Measurements from ENCODE around the gene FARP1.

The FARP1 gene

GRCh38 chr13:98429531-98429930 lies 286.6 kb downstream of the FARP1 start:
- in situ Hi-C loops (cut with HindIII; ENCODE audit: low sequenced_read_pairs), result loop anchor here (10.0 to 25.0 kb wide), 2 partner anchors 233 to 285 kb away; partner anchors contain the start of gene FARP1

DNA sequence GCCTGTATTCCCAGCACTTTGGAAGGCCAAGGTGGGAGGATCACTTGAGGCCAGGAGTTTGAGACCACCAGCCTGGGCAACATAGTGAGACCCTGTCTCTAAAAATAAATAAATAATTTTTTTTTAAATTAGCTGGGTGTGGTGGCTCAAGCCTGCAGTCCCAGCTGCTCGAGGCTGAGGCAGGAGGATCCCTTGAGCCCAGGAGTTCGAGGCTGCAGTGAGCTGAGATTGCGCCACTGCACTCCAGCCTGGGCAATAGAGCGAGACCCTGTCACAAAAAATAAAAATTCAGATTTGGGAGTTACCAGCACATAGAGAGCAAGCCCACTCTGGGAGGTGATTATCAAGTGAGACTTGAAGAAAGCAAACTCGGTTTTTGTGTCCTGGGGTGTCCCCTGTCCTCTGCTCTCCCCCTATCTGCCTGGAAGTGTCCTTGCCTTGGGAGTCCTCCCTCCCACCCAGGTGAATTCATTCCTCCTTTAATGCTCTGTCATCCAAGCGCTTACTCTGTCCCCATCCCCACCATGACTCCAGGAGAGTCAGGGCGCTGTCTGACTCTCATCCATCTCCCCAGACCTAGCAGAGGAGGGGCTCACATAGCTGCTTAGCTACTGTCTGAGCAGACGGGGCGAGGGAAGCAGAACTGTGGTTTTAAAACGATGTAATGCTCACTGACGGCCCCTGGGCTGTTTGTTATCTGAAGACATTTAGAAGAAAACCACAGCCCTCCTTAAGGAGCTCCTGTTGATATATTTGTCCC lies 287.3 kb downstream of the FARP1 start:
- in situ Hi-C loops (cut with HindIII; ENCODE audit: low sequenced_read_pairs), result loop anchor here (10.0 to 25.0 kb wide), 2 partner anchors 232 to 285 kb away; partner anchors contain the start of gene FARP1

DNA sequence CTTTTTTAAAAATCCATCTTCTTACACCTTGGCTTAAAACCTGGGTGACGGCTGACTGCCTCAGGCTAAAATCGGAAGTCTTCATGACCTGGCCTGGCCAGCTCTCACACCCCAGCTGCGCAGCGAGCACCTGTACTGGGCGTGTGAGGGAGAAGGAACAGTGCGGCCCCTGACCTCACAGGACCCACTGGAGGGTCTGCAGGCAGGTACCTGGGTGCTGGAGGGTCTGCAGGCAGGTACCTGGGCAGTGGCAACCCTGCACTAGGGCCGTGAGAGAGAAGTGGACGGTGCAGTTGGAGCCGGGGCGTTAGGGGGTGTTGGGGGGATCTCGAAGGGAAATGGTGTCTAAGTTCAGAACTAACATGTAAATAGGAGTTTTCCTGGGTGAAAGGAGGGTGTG lies 289.7 kb downstream of the FARP1 start:
- in situ Hi-C loops (cut with HindIII; ENCODE audit: low sequenced_read_pairs), result loop anchor here (25.0 kb wide), 1 partner anchor 230 kb away; no protein-coding TSS in a partner anchor

DNA sequence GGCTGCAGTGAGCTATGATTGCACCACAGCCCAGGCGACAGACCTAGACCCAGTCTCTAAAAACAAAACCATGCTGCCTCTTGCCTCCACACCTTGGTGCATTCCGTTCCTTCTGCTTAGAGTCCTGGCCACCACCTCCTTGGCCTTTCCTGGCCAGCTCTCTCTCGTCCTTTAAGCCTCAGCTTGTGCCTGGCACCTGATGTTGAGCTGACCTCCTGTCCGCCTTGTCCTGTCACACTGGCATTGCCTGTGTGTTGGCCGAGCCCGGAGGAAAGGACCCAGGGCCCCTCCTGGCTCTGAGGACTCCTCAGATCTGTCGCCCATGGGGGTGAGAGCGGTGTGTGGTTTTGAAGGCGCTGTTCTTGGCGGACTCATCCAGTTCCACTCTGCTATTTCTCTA lies 290.8 kb downstream of the FARP1 start:
- in situ Hi-C loops (cut with HindIII; ENCODE audit: low sequenced_read_pairs), result loop anchor here (25.0 kb wide), 1 partner anchor 229 kb away; no protein-coding TSS in a partner anchor

DNA sequence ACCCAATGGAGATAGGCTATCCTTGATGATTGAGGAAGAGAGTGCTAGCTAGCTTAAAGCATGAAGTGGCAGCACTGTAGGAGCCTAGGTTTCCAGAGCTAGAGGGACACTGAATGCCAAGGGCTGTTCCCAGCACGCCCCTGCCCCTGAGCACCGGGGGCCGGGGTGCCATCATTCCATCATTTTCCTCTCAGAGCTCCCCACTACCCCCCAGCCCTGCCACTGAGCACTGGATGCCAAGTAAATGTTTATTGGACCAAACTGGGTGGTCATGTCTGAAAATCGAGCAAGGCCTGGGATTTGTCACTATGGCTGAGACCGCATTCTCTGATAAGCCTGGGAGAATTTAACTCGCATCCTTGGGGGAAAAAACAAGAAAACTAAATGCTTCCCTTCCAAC lies 291.2 kb downstream of the FARP1 start:
- in situ Hi-C loops (cut with HindIII; ENCODE audit: low sequenced_read_pairs), result loop anchor here (25.0 kb wide), 1 partner anchor 228 kb away; no protein-coding TSS in a partner anchor

GRCh38 chr13:98435376-98435775 lies 292.5 kb downstream of the FARP1 start:
- in situ Hi-C loops (cut with HindIII; ENCODE audit: low sequenced_read_pairs), result loop anchor here (25.0 kb wide), 1 partner anchor 227 kb away; no protein-coding TSS in a partner anchor

DNA sequence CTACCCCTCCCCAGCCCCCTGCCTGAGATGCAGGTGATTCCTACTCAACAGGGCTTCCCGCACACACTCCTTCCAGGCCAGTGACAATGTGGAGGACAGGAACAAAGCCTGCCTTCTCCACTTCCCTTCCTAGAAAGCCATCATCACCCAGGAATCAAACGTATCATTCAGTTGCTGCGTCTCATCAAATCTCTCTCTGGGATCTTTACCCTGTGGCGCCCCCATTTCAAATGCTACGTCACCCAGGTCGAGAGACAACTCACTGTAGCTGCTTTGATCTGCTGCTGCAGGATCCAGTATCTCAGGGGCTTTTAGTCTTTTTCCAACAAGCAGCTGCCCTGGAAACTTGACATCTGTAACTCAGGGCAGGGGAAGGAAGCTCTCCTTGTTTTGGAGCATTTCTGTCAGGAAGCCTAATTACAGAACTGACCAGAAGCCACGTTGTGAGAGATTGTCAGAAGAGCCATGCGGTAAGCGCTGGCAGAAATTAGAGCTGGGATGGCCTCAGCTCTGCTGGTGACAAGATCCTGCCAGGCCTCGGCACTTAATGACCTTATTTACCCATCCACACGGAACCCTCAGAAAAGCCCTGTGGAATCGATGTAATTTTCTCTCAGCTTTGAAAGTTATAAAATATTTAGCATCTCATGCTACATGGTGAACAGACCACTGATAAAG lies 293.5 kb downstream of the FARP1 start:
- in situ Hi-C loops (cut with HindIII; ENCODE audit: low sequenced_read_pairs), result loop anchor here (25.0 kb wide), 1 partner anchor 226 kb away; no protein-coding TSS in a partner anchor

DNA sequence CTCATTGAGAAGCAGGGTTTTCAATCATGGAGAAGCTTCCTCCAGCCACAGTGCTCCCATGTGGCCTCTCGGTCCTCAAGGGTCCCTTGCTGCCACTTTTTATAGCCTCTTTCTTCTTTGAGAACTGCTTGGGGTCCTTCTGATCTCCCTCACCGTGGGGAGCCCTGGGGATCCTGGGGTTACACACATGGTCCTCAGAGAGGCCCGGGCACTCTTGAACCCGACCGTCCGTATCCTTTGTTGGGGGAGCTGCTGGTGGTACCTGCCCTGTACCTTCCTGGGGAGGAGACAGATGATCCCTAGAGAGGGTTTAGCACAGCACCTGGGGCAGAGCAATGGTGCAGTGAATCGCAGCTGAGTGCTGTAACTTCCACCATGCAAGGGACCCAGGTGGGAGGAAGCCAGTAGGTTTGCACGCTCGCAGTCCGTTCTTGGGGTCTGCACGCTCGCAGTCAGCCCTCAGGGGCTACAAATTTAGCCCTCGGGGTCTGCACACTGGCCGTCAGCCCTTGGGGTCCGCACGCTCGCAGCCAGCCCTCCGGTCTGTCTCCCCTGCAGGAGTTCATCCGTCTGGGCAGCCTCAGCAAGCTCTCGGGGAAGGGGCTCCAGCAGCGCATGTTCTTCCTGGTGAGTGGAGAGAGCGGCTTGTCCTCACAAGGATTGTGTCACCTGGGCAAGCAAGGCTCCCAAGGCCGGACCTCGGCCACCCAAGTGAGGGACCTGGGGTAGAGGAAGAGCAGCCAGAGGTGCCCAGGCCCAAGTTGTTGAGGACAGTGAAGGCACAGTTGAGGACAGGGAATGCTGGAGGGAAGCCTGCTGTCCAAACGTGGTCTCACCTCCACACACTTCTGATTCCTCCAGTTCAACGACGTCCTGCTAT lies 295.6 kb downstream of the FARP1 start:
- in situ Hi-C loops (cut with HindIII; ENCODE audit: low sequenced_read_pairs), result loop anchor here (25.0 kb wide), 1 partner anchor 224 kb away; no protein-coding TSS in a partner anchor

DNA sequence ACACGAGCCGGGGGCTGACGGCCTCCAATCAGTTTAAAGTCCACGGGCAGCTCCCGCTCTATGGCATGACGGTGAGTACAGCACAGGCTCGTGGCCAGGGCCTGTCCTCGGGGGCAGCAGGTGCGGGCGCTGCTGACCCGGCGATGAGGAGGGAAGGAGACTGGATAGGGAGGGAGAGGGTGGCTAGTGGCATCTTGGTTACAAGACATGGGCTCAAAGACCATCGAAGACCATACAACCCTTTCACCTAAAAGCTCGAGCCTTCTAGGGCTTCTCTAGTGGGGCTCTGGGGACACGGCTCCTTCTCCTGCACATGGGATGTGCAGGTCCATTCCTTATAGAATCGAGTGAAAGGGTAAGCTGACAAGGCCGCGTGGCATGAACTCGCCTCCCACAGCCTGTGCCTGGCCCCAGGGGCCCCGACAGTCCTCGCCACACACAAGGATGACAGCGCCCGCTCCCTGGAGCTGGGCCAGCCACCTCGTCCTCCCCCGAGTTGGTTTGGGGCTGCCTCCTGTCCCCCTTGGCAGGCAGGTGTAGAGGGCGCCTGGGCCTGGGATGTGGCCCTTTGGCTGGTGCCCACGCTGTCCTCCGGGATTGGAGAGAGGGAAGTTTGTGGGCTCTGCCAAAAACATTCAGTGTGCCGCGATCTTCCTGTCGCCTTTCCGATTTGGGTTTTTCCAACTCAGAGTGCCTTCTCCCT lies 296.4 kb downstream of the FARP1 start:
- in situ Hi-C loops (cut with HindIII; ENCODE audit: low sequenced_read_pairs), result loop anchor here (25.0 kb wide), 1 partner anchor 223 kb away; no protein-coding TSS in a partner anchor

GRCh38 chr13:98439896-98440295 lies 297.0 kb downstream of the FARP1 start:
- in situ Hi-C loops (cut with HindIII; ENCODE audit: low sequenced_read_pairs), result loop anchor here (25.0 kb wide), 1 partner anchor 222 kb away; no protein-coding TSS in a partner anchor

GRCh38 chr13:98440390-98441055 lies 297.6 kb downstream of the FARP1 start:
- in situ Hi-C loops (cut with HindIII; ENCODE audit: low sequenced_read_pairs), result loop anchor here (25.0 kb wide), 1 partner anchor 222 kb away; no protein-coding TSS in a partner anchor

DNA sequence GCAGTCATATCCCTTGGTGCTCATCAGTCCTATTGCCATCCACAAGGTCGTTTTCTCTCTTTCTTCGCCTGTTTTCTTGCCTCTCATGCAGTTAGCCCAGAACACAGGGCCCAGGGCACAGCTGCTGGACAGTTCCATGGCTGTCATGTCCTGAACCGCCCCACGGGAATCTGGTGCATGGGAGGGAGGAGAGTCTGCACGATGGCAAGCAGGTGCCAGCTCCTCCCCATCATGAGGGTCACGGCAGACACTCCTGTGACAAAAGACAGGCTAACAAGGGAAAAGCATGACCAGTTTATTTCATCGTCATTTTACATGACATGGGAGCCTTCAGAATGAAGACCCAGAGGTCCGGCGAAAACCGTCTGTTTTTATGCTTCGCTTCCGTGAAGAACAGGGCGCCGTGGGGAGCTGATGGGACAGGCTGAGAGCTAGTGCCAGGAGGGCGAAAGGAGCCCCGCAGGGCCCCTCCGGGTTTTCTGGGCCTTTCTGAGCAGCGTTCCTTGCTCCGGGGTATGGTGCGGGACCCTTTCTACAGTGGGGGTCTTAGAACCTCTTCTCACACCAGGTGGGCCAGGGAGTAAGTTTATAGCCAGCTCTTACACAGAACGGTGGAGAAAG lies 298.3 kb downstream of the FARP1 start:
- in situ Hi-C loops (cut with HindIII; ENCODE audit: low sequenced_read_pairs), result loop anchor here (25.0 kb wide), 1 partner anchor 221 kb away; no protein-coding TSS in a partner anchor

DNA sequence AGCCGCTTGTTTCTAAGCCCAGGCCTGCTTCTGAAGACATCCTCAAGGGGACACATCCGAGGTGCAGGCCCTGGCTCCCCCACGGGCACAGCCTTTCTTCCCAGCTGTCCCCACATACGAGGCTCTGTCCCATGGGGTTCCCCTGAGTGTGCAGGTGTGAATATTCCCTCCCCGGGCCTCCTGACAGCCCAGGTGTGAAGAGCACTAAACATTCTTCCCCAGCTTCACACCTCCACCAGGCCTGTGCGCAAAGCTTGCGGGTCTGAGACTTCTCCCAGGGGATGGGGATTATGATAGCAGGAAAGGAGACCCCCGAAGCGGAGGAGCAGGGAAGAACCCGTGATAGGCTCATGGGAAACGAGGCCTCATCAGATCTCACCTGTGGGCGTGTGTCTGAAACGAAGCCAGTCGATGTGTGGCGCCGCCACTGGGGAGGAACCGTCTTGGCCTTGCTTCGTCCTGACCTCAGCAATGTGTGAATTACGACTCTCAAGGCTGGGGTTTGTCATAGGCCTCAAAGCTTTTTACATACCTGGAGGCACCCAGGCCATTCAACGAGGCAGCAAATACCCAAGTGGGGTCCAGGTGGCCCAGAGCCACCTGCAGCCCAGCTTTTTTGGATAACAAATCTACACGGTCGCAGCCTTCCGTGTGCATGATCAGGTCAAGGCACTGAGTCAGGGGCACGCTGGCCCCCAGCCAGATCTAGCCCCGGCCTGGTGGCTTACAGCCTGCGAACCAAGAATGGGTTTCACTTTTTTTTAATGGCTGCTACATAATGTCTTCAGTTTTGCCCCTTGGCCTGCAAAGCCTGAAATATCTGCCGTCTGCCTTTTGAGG lies 299.7 kb downstream of the FARP1 start:
- in situ Hi-C loops (cut with HindIII; ENCODE audit: low sequenced_read_pairs), result loop anchor here (25.0 kb wide), 1 partner anchor 220 kb away; no protein-coding TSS in a partner anchor

DNA sequence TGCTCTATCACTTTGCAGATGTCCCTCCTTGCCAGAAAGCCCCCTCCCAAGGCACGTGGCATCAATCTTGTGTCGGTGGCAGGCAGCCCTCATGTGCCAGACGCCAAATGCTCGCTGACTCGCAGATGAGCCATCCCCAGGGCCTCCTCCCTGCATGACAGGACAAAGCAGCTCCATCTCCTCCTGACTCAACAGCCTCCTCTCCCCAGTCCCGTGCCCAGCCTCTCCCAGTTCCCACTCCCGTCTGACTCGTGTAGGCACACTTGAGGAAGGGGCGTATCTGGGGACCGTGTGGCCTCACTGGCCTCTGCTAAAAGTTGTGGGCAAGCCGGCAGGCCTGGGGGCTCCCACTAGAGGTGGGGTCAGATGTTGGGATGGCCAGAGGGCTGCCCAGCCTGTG lies 300.4 kb downstream of the FARP1 start:
- in situ Hi-C loops (cut with HindIII; ENCODE audit: low sequenced_read_pairs), result loop anchor here (25.0 kb wide), 1 partner anchor 219 kb away; no protein-coding TSS in a partner anchor

DNA sequence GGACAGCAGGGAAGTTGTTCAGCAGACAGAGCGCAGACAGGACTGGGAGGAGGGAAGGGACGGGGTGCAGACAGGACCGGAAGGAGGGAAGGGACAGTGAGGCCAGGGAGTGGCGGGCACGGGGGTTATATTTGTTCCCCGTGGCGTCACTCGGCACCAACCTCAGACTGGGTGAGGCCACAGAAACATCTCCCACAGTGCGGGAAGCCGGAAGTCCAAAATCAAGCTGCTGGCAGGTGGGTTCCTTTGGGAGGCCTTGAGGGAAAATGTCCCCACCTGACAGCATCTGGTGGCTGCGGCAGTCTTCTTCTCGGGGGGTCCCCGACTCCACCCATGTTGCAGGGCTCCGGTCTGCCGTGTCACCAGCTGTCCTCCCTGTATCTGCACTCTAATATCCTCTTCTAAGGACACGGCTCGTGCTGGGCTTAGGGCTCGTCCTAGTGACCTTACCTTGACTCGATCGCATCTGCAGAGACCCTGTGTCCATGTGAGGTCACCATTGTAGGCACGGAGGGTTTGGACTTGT lies 301.0 kb downstream of the FARP1 start:
- in situ Hi-C loops (cut with HindIII; ENCODE audit: low sequenced_read_pairs), result loop anchor here (25.0 kb wide), 1 partner anchor 218 kb away; no protein-coding TSS in a partner anchor

DNA sequence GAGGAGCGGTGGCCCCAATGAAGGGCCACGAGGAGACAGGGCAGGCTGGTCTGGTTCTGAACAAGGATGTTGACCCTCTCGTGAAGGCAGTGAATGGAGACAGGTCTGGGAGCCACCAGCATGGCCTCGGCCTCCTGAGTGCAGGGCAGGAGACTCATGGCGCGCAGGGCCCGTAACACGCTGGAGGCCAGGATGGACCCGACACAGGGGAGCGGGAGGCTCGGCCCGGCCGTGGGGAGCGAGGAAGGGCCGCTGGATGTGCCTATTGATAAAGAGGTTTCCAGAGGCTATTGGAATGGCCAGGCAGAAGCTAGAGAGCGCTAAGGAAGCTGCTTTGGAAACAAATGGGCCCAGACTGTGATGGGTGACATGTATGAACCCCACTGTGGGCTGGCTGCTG lies 301.5 kb downstream of the FARP1 start:
- in situ Hi-C loops (cut with HindIII; ENCODE audit: low sequenced_read_pairs), result loop anchor here (25.0 kb wide), 1 partner anchor 218 kb away; no protein-coding TSS in a partner anchor

Data from DLD1 (cell line).